Loucy (cell line): Measurements from ENCODE around the gene SLX4.

Source experiments
- EZH2phosphoT487 ChIP-seq: fragments of 200-600 bp; IDR thresholded peaks from 2 replicates; pipeline ENCODE4 v1.6.1; 2018; ENCODE audit warnings: antibody characterized with exemption, mild to moderate bottlenecking, moderate library complexity, borderline replicate concordance
- TF ChIP-seq, protein P1 (sequence below): fragments of 200-600 bp; sonication (generic); conservative IDR thresholded peaks from 2 replicates; pipeline ENCODE4 v1.5.1; 2014; ENCODE audit warnings: mild to moderate bottlenecking, antibody characterized with exemption, low read length

DNA sequence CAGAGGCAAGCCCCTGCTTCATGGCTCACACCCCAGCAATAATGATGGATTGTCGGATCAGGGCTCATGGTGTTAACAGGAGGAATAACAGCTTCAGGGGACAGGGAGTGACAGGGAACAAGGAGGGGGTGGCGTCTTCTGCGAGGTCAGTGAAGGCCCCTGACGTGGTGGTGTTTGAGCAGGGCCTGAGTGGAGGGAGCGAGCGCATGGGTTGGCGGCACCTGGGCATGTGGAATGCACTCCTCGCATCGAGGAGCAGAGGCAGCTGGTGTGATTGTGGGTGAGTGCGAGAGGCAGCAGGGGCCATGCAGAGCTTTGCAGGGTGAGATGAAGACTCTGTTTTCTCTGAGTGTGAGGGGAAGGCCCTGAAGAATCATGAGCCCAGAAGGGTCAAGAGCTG, 77.3 kb downstream of the SLX4 start:
- TF ChIP-seq, protein P1, sequence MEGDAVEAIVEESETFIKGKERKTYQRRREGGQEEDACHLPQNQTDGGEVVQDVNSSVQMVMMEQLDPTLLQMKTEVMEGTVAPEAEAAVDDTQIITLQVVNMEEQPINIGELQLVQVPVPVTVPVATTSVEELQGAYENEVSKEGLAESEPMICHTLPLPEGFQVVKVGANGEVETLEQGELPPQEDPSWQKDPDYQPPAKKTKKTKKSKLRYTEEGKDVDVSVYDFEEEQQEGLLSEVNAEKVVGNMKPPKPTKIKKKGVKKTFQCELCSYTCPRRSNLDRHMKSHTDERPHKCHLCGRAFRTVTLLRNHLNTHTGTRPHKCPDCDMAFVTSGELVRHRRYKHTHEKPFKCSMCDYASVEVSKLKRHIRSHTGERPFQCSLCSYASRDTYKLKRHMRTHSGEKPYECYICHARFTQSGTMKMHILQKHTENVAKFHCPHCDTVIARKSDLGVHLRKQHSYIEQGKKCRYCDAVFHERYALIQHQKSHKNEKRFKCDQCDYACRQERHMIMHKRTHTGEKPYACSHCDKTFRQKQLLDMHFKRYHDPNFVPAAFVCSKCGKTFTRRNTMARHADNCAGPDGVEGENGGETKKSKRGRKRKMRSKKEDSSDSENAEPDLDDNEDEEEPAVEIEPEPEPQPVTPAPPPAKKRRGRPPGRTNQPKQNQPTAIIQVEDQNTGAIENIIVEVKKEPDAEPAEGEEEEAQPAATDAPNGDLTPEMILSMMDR, result no peak
- TF ChIP-seq EZH2phosphoT487, result no peak
